Measurements from ENCODE around the gene FIBCD1.
"Not testable (repeated sequence)": the region's sequence is repeated elsewhere in the genome, so short reads cannot be mapped to it uniquely, and the experiment has no call there.

The FIBCD1 gene

GRCh38 chr9:130955947-130956621 is 17.0 kb upstream of the FIBCD1 start:
- DNase-seq (ENCODE audit: low read depth in 1 of 2, low spot score in 1 of 2), result no peak

DNA sequence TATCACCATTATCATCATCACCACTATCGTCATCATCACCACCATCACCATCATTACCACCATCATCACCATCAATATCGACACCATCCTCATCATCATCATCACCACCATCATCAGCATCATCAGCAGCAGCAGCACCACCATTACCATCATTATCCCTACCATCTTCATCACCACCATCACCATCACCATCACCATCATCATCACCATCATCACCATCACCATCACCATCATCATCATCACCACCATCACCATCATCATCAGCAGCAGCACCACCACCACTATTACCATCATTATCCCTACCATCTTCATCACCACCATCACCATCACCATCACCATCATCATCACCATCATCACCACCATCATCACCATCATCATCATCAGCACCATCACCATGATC is 15.9 kb upstream of the FIBCD1 start:
- DNase-seq (ENCODE audit: low read depth in 1 of 2, low spot score in 1 of 2), result not testable (repeated sequence)

GRCh38 chr9:130954317-130954716 is 15.3 kb upstream of the FIBCD1 start:
- no peak for DNase-seq (ENCODE audit: low read depth in 1 of 2, low spot score in 1 of 2)

- no peak for DNase-seq (ENCODE audit: low read depth in 1 of 2, low spot score in 1 of 2)
These were observed 13.2 kb upstream of the FIBCD1 start for GRCh38 chr9:130952065-130952762.

GRCh38 chr9:130950039-130950311 is 10.9 kb upstream of the FIBCD1 start:
- DNase-seq (ENCODE audit: low read depth in 1 of 2, low spot score in 1 of 2), result no peak

DNA sequence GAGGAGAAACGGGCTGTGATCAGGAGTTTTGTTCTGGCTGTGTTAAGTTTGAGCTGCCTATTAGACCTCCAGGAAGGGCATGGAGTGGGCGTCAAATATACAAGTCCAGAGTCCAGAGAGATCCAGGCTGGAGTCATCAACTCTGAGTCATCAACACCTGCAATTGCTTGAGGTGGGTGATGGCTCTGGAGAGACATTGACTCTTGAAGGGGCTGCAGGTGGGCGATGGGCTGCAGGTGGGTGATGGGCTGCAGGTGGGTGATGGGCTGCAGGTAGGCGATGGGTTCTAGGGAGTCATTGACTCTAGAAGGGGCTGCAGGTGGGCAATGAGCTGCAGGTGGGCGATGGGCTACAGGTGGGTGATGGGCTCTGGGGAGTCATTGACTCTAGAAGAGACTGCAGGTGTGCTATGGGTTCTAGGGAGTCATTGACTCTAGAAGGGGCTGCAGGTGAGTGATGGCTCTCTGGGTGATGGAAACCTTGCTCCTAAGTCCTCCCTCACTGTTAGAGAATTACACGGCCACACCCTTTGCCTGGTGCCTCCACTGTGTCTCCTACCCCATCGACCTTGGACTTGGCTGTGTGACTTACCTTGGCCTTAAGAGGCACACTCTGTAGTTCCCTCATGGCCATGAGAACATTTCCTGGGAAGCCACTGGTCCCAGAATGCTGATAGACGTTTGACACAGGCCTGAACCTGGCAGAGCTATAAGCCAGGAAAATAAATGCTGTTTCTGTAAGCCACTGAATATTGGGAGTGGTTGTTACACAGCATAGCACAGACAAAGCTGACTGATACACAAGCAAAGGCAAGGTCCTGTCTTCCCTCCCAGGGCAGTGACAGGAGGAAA is 10.4 kb upstream of the FIBCD1 start:
- DNase-seq (ENCODE audit: low read depth in 1 of 2, low spot score in 1 of 2), result no peak

DNA sequence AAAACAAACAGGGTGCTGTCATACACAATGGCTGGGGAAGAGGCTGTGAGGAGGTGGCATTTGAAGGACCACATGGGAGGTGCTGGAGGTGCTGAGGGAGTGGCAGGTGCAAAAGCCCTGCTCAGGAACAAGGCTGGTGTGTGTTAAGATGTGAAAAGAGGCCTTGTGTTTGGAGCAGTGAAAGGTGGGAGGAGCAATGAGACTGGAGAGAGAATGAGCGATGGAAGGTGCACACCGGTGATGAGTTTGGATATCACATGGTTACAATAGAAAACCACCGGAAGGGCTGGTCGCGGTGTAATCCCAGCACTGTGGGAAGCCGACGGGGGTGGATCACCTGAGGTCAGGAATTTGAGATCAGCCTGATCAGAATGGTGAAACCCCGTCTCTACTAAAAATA is 9.2 kb upstream of the FIBCD1 start:
- no peak for DNase-seq (ENCODE audit: low read depth in 1 of 2, low spot score in 1 of 2)

DNA sequence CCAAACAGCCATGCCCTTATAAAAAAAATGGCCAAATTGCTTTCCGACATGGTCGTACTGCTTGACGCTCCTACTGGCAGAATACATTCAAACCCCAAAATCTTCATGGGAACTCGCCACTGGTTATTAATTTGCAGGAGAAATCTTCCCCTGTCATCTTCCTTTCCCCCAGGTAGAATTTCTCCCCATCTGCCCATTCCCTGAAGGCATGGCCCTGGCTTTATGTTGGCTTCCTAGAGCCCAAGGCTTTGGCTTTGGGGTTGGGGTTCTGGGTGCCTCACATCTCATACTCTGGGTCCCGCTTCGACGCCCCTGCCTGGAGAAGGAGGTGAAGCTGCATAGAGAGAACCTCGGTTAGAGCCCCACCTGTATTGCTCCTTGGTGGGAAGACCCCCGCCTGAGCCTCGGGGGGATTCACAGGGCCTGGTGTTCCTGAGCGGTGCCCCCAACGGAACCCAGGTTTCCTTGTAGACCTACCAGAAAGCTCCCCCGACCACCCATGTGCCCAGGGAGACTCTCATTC is 8.6 kb upstream of the FIBCD1 start:
- DNase-seq (ENCODE audit: low read depth in 1 of 2, low spot score in 1 of 2), result no peak

DNA sequence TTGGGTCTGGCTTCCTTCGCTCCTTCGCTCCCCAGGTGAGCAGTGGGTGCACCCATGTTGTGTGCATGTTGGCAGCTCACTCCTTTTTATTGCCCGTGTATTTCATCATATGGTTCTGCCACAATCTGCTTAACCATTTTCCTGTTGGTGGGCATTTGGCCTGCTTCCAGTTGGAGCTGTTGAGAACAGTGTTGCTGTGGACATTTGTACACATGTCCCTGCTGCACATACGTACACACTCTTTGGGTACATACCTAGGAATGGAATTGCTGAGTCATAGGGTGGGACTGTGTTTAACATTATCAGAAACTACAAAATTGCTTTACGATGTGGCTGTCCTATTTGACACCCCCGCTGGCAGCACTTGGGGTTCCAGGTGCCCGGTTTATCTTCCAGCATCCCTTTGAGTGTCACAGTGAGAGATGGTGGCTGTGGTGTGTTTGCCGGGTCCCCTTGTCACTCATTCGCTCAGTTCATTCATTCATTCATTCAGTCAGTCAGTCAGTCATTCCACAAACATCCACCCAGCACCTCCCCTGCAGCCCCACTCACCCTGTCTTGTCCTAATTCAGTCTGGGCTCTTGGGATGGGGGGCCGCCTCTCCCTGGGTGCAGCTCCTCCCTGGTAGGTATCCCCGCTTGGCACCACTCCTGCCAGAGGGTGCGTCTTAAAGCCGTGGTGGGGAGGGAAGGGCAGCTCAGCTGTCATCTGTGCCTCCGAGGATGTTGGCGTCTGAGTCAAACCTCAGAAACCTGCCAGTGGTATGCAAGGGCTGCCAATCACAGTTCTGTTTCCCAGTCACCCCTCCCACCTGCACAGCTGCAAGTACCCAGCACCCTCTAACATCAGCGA is 7.9 kb upstream of the FIBCD1 start:
- no peak for DNase-seq (ENCODE audit: low read depth in 1 of 2, low spot score in 1 of 2)

DNA sequence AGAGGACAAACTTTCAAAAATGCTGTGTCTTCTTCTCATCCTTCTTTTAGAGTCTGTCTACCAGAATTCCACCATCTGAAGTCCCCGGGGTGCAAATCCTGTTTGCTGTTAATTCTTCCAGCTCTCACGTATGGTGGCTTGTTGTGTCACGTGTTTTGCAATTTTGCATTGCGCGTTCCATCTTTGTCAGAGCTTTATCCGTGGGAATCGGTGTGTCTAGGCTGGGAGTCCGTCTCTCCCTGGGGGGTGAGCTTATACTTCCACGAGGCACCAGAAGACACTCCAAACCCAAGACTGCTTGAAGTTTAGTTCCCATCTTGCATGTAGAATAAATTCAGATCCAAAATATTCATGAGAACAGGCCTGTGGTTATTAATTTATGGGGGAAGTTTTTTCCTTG is 6.1 kb upstream of the FIBCD1 start:
- DNase-seq (ENCODE audit: low read depth in 1 of 2, low spot score in 1 of 2), result no peak

DNA sequence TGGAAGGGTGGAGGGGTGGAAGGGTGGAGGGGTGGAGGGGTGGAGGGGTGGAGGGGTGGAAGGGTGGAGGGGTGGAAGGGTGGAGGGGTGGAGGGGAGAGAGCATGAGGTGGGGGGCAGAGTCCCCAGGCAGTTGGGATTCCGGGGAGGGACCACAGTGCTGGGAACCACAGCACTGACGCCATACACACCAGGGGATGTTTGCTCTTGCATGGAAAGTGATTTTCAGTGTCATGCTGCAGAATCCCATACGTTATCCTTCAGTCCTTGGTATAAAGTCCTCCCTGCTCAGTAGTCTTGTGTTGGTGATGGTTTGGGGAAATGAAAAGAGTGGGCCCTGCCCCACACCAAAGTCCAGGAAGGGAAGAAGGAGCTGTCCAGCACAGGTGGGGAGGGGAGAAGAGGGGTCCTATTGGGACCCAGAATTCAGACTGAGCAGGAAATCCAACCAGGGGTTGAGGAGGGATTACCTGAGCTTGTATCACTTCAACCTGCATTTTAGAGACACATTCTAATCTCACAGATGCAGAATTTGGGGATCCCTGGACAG is 5.5 kb upstream of the FIBCD1 start:
- no peak for DNase-seq (ENCODE audit: low read depth in 1 of 2, low spot score in 1 of 2)

- DNase-seq (ENCODE audit: low read depth in 1 of 2, low spot score in 1 of 2), result no peak
These were observed 4.7 kb upstream of the FIBCD1 start for GRCh38 chr9:130943777-130944176.

DNA sequence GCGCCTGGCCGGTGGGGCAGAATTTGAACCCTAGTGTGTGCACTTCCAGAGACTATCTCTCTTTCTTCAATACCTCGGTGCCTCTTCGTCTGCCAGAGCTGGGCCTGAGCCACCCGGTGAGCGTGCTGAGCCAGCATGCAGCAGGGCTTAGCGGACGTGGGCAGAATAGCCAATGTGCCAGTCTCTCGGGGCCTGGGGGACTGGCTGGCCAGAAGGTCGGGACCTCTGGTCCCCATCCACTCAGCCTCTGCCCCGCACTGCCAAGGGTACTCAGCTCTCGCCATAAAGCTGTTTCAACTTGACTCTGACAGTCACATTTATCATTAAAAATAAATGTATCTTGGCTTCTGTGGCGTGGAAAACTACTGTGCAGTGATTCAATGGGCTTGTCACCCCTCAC is 4.2 kb upstream of the FIBCD1 start:
- no peak for DNase-seq (ENCODE audit: low read depth in 1 of 2, low spot score in 1 of 2)

GRCh38 chr9:130942679-130943078 is 3.6 kb upstream of the FIBCD1 start:
- no peak for DNase-seq (ENCODE audit: low read depth in 1 of 2, low spot score in 1 of 2)

GRCh38 chr9:130942084-130942483 is 3.0 kb upstream of the FIBCD1 start:
- DNase-seq (ENCODE audit: low read depth in 1 of 2, low spot score in 1 of 2), result no peak

- peak; percentile 45 to 62 for DNase-seq (ENCODE audit: low read depth in 1 of 2, low spot score in 1 of 2)
These were observed 1.9 kb upstream of the FIBCD1 start for GRCh38 chr9:130940693-130941576.

DNA sequence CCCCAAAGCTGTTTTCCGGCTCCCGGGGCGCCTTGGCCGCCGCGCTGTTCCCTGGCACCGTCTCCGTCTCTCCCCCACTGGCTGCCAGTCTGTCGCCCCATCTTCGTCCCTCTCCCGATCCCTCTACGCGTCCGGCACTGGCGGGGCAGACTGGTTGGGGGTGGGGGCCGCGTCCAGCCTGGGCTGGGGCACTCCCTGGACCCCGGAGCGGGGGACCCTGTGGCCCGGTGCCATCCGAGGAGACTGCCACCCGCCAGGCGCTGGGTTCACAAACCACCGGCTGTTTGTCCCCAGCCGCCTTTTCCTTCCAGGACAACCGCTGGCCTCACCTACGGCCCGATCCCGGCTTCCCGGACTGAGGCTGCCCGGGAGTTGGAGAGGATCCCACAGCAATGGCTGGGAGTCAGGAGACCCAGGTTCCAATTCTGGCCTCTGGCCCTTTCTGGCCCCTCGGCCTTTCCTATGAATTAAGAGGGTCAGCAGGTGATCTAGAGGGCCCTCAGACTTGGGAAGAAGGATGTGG is 1.0 kb upstream of the FIBCD1 start:
- DNase-seq (ENCODE audit: low read depth in 1 of 2, low spot score in 1 of 2), result no peak

GRCh38 chr9:130939405-130940026 is 469 bp upstream of the FIBCD1 start:
- DNase-seq (ENCODE audit: low read depth in 1 of 2, low spot score in 1 of 2), result no peak

GRCh38 chr9:130938184-130938651 is 829 bp downstream of the FIBCD1 start:
- no peak for DNase-seq (ENCODE audit: low read depth in 1 of 2, low spot score in 1 of 2)

All from stimulated activated CD4-positive, alpha-beta T cell treated with anti-CD3 and anti-CD28 coated beads, Interleukin-15, amount 100 ng/mL, for 1 hour (primary cell).